M059J (cell line): ENCODE results near the gene TBRG4. TPM values are rescaled to one million over a fixed set of nuclear protein-coding genes. Genes with fewer than 3 reads are reported as not detected.

Experiments used
- DNase-seq: peaks from one replicate; pipeline ENCODE4 v3.0.0-alpha.2; 2012; ENCODE audit warnings: low read depth
- total RNA-seq: library from RNA; depleted of rRNA; stranded (reverse); fragments of >200 nt; shearing (Covaris generic); gene quantifications from 2 replicates; pipeline ENCODE4 v1.2.3, GENCODE V29; 2014

TBRG4 gene
- total RNA-seq, 1 experiment from 2014 or later = 66.6 TPM

DNA sequence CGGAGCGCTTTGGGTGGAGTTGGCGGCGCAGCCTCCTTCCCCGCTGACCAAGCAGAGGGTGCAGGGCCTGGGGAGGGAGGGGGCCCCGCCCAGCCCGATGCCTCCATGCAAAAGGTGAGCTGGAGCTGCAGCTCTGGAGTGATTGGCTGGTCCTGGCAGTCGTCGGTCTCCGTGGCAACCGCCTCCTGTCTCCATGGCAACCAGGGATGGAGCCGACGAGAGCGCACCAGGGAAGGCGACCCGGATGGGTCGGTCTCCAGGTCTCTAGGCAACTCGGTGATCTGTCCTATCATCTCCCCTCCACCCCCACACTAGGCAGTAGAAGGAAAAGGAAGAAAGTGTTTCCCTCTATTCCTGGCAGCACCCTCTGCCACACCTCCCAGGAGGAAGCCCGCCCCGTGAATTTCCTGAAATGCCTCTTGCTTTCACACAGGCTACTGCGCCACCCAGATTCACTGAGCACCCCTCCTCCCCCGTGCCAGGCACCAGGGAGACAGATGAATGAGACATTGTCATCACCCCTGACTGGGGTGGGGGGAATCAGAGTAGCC, 22.1 kb downstream of the TBRG4 start:
- peak; percentile 64 for DNase-seq

DNA sequence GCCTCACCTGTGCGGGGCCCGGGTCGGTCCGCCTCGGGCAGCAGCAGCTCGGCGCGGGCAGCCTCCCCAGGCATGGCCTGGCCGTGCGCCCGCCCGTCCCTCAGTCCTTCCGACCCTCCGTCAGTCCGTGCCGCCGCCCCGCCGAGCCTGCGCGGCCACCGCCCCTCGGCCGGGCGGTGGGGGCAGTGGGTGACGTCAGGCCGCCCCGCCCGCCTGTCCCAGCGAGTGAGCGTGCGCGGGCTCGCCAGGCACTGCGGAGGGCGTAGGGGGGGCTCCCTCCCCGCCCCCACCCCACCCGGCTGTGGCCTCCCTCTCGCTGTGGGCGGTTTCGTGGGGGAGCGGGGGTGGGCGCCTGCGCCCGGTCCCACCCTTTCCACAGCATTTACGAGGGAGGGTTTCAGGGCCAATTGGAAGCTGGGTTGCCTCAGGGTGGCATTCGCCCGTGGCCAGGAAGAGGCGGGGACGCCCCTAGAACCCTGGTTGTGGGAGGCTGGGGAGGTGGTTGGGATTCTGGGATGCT, 22.6 kb downstream of the TBRG4 start, which contains the start of gene NACAD:
TSS of gene NACAD (minus strand) at position 149 of the 520 bp plus-strand sequence. CDS start at position 74, 75 bp downstream.
- peak; percentile 22 for DNase-seq

DNA sequence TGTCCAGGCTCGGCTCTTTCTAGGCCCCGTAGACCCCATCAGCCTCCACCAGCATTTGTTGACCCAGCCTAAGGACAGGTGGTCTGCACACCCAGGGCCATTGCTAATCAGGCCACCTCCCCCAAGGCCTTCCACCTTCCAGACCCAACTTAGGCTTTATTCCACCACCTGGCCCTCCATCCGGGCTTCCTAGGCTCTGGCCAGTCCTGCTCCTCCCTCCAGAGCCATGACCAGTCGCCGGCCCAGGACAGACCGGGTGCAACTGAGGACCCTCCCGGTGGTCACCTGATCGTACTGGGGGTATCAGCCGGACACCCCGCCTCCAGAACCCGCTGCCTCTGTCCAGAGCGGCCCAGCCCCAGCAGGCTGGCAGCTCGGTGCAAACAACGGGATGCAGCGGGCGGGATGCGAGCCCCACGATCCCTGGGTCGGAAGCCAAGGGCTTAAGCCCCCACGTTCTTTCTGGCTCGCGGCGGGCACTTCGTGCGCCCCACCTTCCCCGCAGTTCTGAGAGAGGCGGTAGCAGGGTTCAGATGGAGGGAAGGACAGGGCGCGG, 23.3 kb downstream of the TBRG4 start:
- DNase-seq = no peak

DNA sequence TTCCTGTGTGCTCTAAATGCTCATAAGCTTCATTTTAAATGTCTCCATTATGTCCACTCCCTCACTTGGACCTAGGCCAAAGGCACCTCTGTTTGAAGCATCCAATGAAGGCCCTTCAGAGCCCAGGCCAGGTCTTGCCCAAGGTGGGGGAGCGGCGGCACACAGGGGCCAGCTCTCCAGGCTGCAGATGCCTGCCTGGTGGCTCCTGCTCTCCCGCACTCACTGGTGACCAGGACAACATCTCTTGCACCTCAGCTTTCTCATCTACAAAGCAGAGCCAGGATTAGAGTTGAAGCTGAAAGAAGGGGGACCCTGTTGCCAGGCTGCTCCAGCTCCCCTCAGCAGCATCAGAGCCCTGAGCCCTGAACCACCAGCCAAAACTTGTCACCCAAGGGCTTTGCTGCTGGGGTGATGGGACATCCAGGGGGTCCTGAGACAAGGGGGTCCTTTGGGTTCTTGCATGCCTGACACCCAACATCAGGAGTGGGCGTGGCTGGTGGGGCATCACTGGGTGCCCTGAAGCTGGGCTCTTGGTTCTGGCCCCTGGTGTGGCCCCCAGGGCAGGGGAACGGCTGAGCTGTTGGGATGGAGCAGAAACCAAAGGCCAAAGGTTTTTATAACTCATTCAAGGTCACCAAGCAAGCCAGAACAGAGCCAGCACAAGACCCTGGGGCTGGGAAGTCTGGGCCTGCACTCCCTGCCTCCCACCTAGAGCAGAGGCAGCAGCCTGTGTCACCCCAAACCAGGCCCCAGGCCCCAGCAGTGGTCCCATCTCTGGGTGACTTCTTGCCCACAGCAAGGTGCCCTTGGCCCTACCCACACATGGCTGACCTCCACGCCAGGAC, 24.0 kb downstream of the TBRG4 start:
- no peak for DNase-seq

DNA sequence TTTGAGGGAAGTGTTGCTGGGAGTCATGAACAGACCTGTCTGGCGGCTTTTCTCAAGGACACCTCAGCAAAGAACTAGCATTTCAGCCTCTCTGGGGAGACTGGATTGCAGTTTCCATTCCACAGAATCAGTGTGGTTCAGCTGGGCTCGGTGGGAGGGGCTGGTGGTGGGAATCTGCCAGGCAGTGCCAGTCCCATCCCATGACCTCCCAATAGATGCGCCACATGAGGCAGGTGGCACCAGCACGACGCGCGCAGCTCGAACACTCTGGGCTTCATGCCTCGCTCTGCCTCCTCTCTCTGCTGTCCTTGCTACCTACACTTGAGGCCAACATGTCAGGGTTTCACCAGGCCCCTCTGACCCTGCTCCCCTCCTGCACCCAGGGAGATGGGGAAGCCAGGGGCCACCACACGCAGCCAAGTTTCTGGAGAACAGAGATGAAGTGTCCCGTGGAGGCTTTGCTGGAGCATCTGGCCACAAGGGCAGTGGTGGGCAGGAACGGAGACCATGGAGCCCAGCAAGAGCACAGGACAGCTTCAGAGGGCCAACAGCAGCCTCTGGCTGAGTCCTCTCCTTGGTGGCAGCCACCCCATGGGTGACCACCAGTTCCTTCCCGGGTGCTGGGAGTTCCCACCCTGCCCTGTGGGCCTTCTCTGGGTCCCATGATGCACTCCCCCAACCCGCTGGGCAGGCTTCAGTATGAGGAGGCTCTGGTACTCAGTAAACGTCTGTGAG, 25.0 kb downstream of the TBRG4 start:
- DNase-seq = no peak

DNA sequence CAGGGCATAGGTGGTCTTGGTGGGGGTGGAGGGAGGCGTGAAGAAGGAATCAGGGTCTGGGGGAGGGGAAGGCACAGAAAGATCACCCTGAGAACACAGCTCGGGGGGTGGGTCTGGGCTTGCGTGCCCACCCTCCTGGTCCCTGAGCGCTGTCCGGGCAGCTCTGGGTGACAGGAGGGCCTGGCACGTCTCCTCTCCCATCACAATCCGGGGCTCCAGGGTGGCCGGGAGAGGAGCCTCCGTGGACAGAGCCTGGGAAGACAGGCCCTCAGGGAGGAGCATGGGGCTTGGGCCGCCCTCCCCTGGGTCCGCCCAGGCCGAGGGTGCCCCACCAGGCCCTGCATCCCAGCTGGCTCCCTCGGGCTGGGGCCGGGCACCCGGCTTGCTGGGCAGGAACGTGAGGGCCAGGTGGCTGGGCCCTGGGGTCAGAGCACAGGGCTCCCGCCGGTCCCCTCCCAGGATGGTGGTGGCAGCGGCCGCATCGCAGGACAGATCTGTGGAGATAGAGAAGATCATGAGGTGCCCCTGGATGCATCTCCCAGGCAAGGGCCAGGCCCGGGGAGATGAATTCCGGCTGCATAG, 25.8 kb downstream of the TBRG4 start:
- DNase-seq = no peak

DNA sequence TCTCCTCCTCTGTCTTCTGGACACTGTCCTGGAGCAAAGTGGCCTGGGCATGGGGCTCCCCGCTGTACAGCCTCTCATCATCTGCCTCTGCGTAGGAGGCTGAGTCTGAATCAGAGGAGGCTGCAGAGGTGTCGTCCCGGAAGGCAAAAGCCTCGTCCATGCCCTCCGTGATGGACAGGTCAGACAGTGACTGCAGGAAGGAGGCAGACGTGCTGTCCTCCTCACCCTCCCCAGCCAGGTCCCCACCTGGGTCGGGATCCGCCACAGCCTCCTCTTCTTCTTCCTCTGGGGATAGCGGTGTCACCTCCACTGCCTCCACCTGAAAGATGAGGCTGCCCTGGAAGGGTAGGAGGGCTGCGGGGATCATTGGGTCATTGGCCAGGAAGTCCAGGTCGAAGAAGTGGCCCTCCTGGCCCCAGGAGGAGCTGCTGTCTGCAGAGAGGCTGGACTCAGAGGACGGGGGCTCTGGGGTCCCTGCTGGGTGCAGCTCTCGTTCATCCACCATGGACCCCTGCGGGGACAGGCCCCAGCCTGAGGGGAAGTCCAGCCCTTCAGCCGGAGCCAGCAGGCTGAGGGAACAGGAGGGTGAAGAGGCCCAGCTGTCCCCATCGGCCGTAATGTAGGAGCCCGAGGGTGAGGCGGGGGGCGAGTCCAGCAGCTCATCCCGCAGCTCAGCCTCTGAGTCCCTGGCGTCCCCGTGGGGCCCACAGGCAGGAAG, 26.4 kb downstream of the TBRG4 start:
- DNase-seq = no peak

DNA sequence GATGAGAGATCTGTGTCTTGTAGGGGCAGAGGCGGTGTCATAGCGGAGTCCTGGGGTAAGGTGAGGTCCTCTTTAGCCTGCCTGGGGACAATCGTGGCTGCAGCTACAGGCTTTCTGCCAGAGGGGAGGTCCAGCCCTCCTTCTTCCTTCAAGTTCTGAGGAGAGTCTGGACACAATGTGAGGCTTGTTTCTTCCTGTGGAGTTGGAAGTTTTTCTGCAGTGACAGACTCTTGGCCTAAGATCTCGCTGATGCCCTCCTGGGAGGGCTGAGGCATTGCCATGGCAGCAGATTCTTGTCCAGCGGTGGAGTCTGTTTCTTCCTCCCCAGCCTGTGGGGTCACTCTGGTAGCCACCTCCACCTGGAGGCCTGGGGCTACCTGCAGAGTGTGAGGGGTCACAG, 27.2 kb downstream of the TBRG4 start:
- DNase-seq = no peak

DNA sequence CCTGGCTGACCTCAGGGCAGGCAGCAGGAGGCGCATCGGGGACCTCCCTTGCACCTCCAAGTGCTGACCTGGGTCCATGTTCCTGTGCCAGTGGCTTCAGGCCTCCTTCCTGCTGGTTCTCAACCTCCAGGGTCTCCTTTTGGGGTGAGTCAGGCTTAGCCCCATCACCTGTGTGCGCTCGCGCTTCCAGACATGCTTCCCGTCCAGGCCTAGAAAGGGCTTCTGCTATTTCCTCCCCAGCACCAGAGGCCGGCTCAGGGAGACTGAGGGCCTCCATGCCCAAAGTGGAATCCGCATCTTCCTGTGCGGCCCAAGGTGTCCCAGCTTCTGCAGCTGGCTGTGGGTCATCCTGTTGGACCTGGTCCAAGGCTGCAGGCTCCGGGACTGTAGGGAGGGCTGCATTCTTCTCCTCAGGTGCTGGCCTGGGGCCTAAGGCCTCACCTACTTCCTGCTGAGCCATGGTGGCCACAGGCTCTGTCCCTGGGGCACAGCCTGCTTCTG, 28.6 kb downstream of the TBRG4 start:
- peak; percentile 32 for DNase-seq

DNA sequence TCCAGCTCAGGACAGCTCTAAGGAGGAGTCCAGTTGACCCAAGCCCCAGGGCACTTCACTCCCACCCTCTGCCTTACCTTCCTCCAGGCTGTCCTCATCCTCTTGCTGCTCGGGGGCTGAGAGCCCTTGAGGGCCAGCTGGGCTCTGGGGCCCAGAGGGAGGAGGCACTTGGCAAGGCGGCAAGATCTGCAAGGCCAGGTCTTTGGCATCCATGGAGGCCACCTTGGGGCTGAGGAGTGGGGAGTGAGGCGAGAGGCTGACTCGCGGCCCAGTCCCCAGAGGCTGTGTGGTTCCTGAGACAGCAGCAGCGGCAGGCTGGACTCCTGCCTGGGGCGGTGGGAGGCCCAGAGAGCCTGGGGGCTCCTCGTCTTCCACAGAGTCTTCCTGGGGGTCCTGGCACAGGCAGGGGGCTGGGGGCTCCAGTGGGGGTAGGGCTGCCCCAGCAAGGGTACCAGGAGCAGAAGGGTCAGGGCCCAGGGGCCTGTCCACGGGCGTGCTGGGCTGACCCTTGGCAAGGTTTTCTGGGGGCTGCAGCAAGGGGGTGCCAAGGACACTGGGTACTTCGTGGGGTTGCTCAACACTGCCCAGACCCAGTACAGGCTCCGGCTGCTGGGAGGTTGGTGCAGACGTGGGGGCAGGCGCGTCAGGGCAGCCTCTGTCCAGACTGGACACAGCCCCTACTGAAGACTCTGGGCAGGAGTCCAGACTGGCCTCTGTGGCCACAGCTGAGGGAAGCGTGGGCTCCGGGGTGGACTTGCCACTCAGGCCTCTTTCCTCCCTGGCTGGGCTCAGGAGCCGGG, 29.3 kb downstream of the TBRG4 start:
- DNase-seq = peak; percentile 48

DNA sequence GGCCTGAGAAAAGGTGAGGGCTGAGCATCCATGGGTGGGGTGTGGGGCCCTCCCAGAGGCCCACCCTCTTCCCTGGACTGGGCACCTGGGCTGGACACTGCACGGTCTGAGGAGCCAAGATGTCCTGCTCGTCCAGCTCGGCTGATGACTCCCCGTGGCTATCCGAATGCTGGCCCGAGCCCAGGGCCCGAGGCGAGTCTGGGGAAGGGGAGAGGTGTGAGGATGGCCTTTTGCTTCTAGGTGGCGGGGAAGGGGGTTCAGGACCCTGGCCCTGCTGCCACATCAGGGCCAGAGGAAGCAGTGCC, 29.9 kb downstream of the TBRG4 start:
- no peak for DNase-seq

DNA sequence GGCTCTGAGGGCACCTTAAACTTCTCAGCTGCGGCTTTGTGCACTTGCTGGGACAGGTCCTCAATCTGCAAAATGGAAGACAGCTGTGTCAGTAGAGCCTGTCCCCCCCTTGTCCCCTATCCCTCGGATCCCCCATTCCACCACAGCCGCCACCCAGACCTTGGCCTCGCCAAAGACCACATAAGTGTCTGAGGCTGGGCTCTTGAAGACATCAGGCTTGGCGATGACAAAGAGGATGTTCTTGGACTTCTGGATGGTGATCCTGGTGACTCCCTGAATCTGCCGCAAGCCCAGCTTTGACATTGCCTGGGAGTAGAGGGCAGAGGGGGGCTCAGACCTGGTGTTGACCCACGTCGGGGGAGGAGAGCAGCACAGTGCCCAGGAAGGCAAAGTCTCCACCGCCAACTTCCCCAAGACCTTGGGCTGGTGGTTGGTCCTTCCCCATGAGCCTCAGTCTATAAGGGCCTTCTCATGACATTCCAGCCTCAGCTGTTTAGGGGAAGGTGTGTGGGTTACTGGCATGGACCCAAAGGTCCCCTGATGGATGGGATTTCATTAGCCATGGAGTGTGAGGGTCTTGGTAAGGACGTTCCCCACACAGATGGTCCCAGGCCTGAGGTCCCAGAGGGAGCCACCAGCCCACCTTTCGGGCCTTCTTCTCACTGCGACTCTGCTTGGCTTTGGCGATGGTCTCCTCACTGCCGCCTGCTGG, 30.4 kb downstream of the TBRG4 start:
- no peak for DNase-seq

DNA sequence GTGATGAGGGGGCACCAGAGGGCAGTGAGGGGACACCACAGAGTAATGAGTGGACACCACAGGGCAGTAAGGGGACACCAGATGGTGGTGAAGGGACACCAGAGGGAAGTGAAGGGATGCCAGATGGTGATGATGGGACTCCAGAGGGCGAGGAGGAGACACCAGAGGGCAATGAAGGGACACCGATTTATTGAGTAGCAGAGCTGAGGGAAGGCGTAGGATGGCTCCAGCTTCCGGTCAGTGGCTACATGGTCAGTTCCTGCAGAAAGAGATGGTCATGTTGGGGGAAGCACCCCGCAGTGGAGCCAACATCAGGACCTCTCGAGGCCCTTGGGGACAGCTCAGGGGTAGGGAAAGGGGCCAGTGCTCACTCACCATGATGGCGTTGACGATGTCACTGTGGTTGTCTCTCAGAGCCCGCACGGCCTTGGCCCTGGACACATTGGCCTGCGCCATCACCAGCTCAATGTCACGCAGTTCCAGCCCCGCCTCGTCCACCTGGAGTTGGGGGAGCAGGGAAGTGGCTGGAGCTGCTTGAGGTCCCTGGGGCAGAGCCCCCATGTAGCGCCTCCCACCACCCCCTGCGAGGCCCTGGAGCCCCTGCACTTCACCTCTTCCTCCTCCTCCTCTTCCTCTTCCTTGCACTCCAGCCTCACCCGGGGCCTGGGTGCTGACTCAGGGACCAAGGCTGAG, 31.1 kb downstream of the TBRG4 start:
- DNase-seq = peak; percentile 32

DNA sequence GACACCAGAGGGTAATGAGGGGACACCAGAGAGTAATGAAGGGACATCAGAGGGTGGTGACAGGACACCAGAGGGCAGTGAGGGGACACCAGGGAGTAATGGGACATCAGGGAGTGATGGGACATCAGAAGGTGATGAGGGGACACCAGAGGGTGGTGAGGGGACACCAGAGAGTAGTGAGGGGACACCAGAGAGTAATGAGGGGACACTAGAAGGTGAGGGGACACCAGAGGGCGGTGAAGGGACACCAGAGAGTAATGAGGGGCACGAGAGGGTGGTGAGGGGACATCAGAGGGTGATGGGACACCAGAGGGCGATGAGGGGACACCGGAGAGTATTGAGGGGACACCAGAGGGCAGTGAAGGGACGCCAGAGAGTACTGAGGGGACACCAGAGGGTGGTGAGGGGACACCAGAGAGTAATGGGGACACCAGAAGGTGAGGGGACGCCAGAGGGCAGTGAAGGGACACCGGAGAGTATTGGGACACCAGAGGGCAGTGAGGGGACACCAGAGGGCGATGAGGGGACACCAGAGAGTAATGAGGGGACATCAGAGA, 33.3 kb downstream of the TBRG4 start:
- no peak for DNase-seq

DNA sequence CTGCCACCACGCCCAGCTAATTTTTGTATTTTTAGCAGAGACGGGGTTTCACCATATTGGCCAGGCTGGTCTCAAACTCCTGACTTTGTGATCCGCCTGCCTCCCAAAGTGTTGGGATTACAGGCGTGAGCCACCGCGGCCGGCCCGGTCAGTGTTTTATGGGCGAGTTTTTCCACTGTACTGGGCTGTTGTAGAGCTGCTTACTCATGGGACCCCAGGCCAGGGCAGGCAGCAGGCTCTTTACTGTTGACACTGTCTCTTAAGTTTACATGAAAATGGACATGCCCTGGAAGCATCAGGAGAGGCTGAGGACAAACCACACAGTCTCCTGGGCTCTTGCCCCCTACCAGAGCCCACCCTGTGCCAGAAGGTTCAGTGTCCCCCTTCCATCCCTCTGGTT, 33.9 kb downstream of the TBRG4 start:
- no peak for DNase-seq

DNA sequence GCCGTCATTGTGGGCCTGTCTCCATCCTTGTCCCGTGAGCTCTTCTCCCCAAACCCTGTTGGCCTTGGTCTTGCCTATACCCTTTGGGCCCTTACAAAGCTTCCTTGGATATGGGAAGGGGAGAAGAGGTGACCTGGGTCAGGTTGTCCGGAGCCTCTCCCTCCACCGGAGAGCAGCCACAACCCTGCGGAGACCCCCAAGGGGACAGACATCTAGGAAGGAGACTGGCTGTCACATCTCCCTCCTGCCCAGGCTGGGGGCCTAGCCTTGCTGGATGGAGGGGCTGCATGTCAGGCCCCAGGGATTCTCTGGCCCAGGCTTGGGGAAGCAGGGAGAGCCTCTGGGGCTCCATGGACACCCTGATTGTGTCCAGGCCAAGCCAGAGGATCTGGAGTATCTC, 34.6 kb downstream of the TBRG4 start:
- no peak for DNase-seq

DNA sequence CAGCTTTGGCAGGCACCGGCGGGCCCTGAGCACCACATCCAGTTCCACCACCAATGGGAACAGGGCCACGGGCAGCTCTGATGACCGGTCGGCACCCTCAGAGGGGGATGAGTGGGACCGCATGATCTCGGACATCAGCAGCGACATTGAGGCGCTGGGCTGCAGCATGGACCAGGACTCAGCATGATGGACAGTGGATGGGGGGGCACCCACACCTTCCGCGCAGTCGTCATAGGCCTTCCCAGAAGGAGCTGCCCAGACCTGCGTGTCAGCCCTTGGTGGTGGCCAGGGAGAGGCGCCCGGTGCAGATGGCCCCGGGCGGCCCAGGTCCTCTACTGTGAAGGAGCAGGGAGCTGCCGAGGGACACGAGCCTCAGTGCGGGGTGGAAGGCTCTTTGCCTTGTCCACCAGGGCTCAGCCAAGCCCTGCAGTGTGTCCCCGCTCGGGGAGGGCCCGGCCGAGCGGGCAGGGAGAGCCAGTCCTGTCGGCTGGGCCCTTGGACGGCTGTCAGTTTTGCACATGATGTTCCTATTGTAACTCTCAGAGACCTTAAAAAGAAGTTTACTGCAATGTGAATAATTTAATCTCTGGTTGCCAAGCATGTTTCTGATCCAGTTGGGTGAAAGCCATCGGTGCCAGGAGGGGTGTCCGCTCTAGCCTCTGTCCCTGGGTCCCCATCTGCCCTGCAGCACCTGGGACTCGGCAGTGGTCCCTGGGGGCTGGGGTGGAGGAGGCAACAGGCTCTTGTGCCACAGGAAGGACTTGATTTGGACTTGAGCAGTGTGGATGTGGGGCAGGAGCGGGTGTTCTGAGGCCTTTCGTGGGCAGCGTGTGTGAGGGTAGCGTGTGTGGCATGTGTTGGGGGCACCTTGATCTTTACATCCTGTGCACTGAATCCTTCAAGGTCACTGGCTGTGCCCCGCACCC, 35.4 kb downstream of the TBRG4 start:
- no peak for DNase-seq

DNA sequence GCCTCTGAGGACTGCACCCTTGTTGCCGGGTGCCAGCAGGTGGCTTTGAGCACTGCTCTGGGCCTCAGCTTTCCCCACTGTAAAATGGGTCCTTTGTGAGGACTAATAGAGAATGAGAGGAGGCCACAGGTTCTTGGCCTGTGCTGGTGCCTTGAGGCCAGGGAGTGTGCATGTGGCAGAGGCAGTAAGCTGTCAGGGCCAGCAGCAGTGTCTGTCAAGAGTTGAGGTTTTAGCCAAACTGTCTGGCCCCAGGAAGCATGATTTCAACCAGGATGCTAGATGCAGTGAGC, 36.2 kb downstream of the TBRG4 start:
- DNase-seq = no peak
